K562 (cell line): ENCODE data around the gene NTRK2. TPM values are rescaled to one million over a fixed set of nuclear protein-coding genes. Genes with fewer than 3 reads are reported as not detected.

ENCODE experiments used
- ATAC-seq: fragments of 200-7000 bp; cut with Tn5 transposase; 3 replicates; pipeline ENCODE4 v1.9.1; 2020; ENCODE audit warnings: moderate library complexity
- BruUV-seq: library from RNA; stranded (reverse); fragments of 400-500 nt; replicated peaks from 2 replicates; lab custom pipeline; 2021; lab: Mats Ljungman, UMichigan
- CTCF ChIA-PET: fragments of 300-600 bp; formaldehyde crosslinking; extraction: SDS; loops from one replicate; lab custom pipeline; 2021; ENCODE audit warnings: low intra/inter-chr PET ratio; lab: Yijun Ruan, JAX
- POLR2A ChIA-PET: fragments of 300-600, 350-650 bp; sonication (Branson Sonifier 250); formaldehyde crosslinking; extraction: SDS; loops from one replicate; lab custom pipeline; 2021; ENCODE audit warnings: antibody characterized with exemption, inconsistent platforms; lab: Yijun Ruan, JAX
- DNase-seq, 4 experiments: peaks; one replicate each; pipeline versions ENCODE4 v3.0.0 to v3.0.0-alpha.2; 2011 to 2018; ENCODE audit warnings: low spot score in 3 of 4, mixed read lengths in 3 of 4; ENCODE audit errors: extremely low read depth in 1 of 4
- FAIRE-seq: peaks from 2 replicates; lab custom pipeline; 2011; peaks lifted over from hg19 to GRCh38; lab: Jason Lieb, UNC
- H2AFZ ChIP-seq: 2 replicates; pipeline ENCODE4 v1.6.0; 2011; ENCODE audit warnings: low read depth, low read length, control low read depth, inconsistent platforms
- H3K27ac ChIP-seq: fragments of 200-600 bp; 3 replicates; pipeline ENCODE4 v1.8.0; 2011; ENCODE audit warnings: low read depth, mild to moderate bottlenecking, control low read depth, inconsistent platforms, low read length, moderate library complexity, mixed read lengths; ENCODE audit errors: extremely low read depth
- H3K27me3 ChIP-seq, 2 experiments: fragments of 300-600 bp in 1 of 2; 2 replicates in 1 of 2; 3 replicates in 1 of 2; pipeline versions ENCODE4 v1.6.0 to v1.8.0; 2011; ENCODE audit warnings: inconsistent platforms in 2 of 2, low read length in 2 of 2, mild to moderate bottlenecking in 1 of 2, mixed read lengths in 1 of 2, moderate library complexity in 1 of 2; ENCODE audit not compliant: control insufficient read depth in 2 of 2, insufficient read depth in 2 of 2
- H3K36me3 ChIP-seq: fragments of 300-600 bp; 3 replicates; pipeline ENCODE4 v1.8.0; 2011; ENCODE audit warnings: mild to moderate bottlenecking, low read length, inconsistent platforms; ENCODE audit not compliant: control insufficient read depth, insufficient read depth
- H3K4me1 ChIP-seq, 2 experiments: fragments of 200-600 bp in 1 of 2; replicated peaks in 1 of 2; 2 replicates in 1 of 2; 3 replicates in 1 of 2; pipeline versions ENCODE4 v1.5.1 to v1.8.0; 2011; ENCODE audit warnings: inconsistent platforms in 2 of 2, low read length in 2 of 2, mild to moderate bottlenecking in 1 of 2, mixed read lengths in 1 of 2, moderate library complexity in 1 of 2; ENCODE audit not compliant: control insufficient read depth in 2 of 2, insufficient read depth in 2 of 2
- H3K4me2 ChIP-seq: 2 replicates; pipeline ENCODE4 v1.6.1; 2011; ENCODE audit warnings: low read length, control low read depth, inconsistent platforms, mixed read lengths; ENCODE audit not compliant: insufficient read depth
- H3K4me3 ChIP-seq: fragments of 200-600 bp; sonication (generic), shearing (Covaris generic); 2 replicates; pipeline ENCODE4 v1.5.1; 2016; ENCODE audit warnings: control low read depth, inconsistent platforms
- H3K79me2 ChIP-seq: fragments of 200-600 bp; 3 replicates; pipeline ENCODE4 v1.8.0; 2011; ENCODE audit warnings: low read length, inconsistent platforms; ENCODE audit not compliant: control insufficient read depth, insufficient read depth
- H3K9ac ChIP-seq, 2 experiments: 2 replicates each; pipeline versions ENCODE4 v1.6.0 to v1.6.1; 2011; ENCODE audit warnings: low read depth in 2 of 2, low read length in 2 of 2, control low read depth in 1 of 2, inconsistent platforms in 1 of 2, mild to moderate bottlenecking in 1 of 2, mixed read lengths in 1 of 2; ENCODE audit not compliant: insufficient read depth in 1 of 2
- H3K9me1 ChIP-seq: one replicate; pipeline ENCODE4 v1.6.0; 2011; ENCODE audit warnings: inconsistent platforms, mild to moderate bottlenecking, low read length, moderate library complexity; ENCODE audit not compliant: control insufficient read depth, insufficient read depth
- H3K9me3 ChIP-seq: replicated peaks from 2 replicates; pipeline ENCODE4 v1.5.1; 2011; ENCODE audit warnings: low read depth, low read length, inconsistent platforms; ENCODE audit not compliant: control insufficient read depth, insufficient read depth
- H4K20me1 ChIP-seq: replicated peaks from 2 replicates; pipeline ENCODE4 v1.6.1; 2011; ENCODE audit warnings: low read length, inconsistent platforms, mixed read lengths; ENCODE audit not compliant: control insufficient read depth, insufficient read depth
- HDAC3 ChIP-seq: fragments of 450-650 bp; IDR thresholded peaks from 2 replicates; pipeline ENCODE4 v1.6.1; 2018; ENCODE audit warnings: borderline replicate concordance, mild to moderate bottlenecking, moderate library complexity; ENCODE audit not compliant: partially characterized antibody
- KAT8 ChIP-seq: fragments of 450-650 bp; IDR thresholded peaks from 2 replicates; pipeline ENCODE4 v1.6.1; 2016; ENCODE audit warnings: low read depth, mild to moderate bottlenecking
- POLR2B ChIP-seq: fragments of 450-650 bp; IDR thresholded peaks from 2 replicates; pipeline ENCODE4 v1.6.1; 2018; ENCODE audit warnings: low read depth; ENCODE audit not compliant: partially characterized antibody
- PTBP1 ChIP-seq: fragments of 200-400 bp; formaldehyde crosslinking; IDR thresholded peaks from 2 replicates; pipeline ENCODE4 v1.6.1; 2017; ENCODE audit warnings: low read depth, low read length
- TEAD1 ChIP-seq, 2 experiments: fragments of 450-650 bp in 1 of 2; sonication (generic) in 1 of 2; formaldehyde crosslinking; IDR thresholded peaks; 2 replicates each; pipeline versions ENCODE4 v1.4.0 to v1.8.0; 2020 to 2022; ENCODE audit warnings: mild to moderate bottlenecking in 2 of 2, missing genetic modification reagents in 1 of 2
- TEAD2 ChIP-seq: fragments of 450-650 bp; IDR thresholded peaks from 2 replicates; pipeline ENCODE4 v1.6.1; 2016; ENCODE audit warnings: missing genetic modification characterization, control low read depth, missing compliant biosample characterization
- ZBTB12 ChIP-seq: fragments of 250-450 bp; sonication (Bioruptor Pico); IDR thresholded peaks from 2 replicates; pipeline ENCODE4 v1.4.0; 2020
- ZNF143 ChIP-seq: sonication (generic); formaldehyde crosslinking; IDR thresholded peaks from 2 replicates; pipeline ENCODE4 v1.9.0; 2022; ENCODE audit warnings: mild to moderate bottlenecking, missing genetic modification reagents
- ZNF395 ChIP-seq: fragments of 200-800 bp; sonication (Bioruptor generic); IDR thresholded peaks from 2 replicates; pipeline ENCODE4 v1.6.1; 2017; ENCODE audit warnings: missing genetic modification characterization, missing compliant biosample characterization
- ZNF431 ChIP-seq: sonication (generic); formaldehyde crosslinking; IDR thresholded peaks from 2 replicates; pipeline ENCODE4 v1.8.0; 2022; ENCODE audit warnings: mild to moderate bottlenecking, missing genetic modification reagents
- ZNF639 ChIP-seq, 2 experiments: fragments of 200-800 bp in 1 of 2; sonication (Bioruptor generic) in 1 of 2; sonication (generic) in 1 of 2; formaldehyde crosslinking in 1 of 2; IDR thresholded peaks in 1 of 2; conservative IDR thresholded peaks in 1 of 2; 2 replicates each; pipeline versions ENCODE4 v1.5.0 to v1.6.1; 2016 to 2020; ENCODE audit warnings: missing compliant biosample characterization in 1 of 2, missing genetic modification characterization in 1 of 2, missing genetic modification reagents in 1 of 2
- WGBS: fragments of 100-300 bp; shearing (Covaris generic); methylation state at CpG from one replicate; pipeline ENCODE4 v1.1.6; 2016; ENCODE audit warnings: low coverage, mixed read lengths; ENCODE audit not compliant: insufficient coverage; ENCODE audit errors: missing lambda C conversion rate; 5-methylcytosine and 5-hydroxymethylcytosine counted together
- in situ Hi-C: fragments of 300-500 bp; cut with MboI; formaldehyde crosslinking; loops from 4 replicates; pipeline ENCODE4 v1.15.0; 2018; ENCODE audit warnings: inconsistent platforms, mixed read lengths
- intact Hi-C: fragments of 100-400 bp; cut with micrococcal nuclease; formaldehyde crosslinking; loops from 2 replicates; pipeline ENCODE4 v1.14.2; 2022
- polyA plus RNA-seq, 8 experiments: library from polyadenylated mRNA; depleted of rRNA in 4 of 8; stranded (reverse) in 5 of 8; unstranded in 3 of 8; fragments of >200 nt; fragmentation: Nextera tagmentation in 2 of 8; fragmentation: Illumina TruSeq in 1 of 8; extraction: Ambion mirVana in 2 of 8; extraction: Trizol in 1 of 8; gene quantifications; 2 replicates each; pipeline versions ENCODE4 v1.2.1 to v1.2.3, GENCODE V29; 2011 to 2014; ENCODE audit warnings: inconsistent platforms in 1 of 8, missing spikeins in 1 of 8
- total RNA-seq, 7 experiments: library from RNA; depleted of rRNA in 6 of 7; stranded (reverse); fragments of >200 nt in 6 of 7; fragmentation: Illumina TruSeq in 2 of 7; extraction: Trizol in 2 of 7; gene quantifications; 2 replicates each; pipeline versions ENCODE4 v1.2.1 to v1.2.3, GENCODE V29; 2011 to 2021; ENCODE audit warnings: low replicate concordance in 1 of 7

The NTRK2 gene
- total and polyA plus RNA-seq, 9 of the 15 experiments (the other 6 are each of a cell fraction or from before 2014, with no cell fraction given): not detected

GRCh38 chr9:84932915-84933527 is 263.5 kb downstream of the NTRK2 start:
- no peaks in the 10 kb centered on the region for H3K4me1 ChIP-seq
- H3K79me2 ChIP-seq: no peaks in the 10 kb centered on the region
- H3K27me3 ChIP-seq: no peaks in the 10 kb centered on the region
- H3K27ac ChIP-seq: no peak overlapping the region
- ChIA-PET POLR2A (interaction anchor here (0.6 kb wide), 1 partner anchor 474 kb away, joined by 3 read pairs; no protein-coding TSS in a partner anchor), CTCF (no interaction called here)
- no peaks in the 10 kb centered on the region for H4K20me1 ChIP-seq
- intact Hi-C loops: no loop called here
- DNase-seq: no peak
- H2AFZ ChIP-seq: no peak overlapping the region
- TF ChIP-seq ZNF431 (CRISPR knock-in tag): no peak
- TF ChIP-seq POLR2B: no peak
- peak in 1 of 2 experiments; percentile 74; a peak in 1 of 4 replicates for TF ChIP-seq TEAD1 (CRISPR knock-in tag; IDR thresholded peaks at IDR 0.05)
- no peak for TF ChIP-seq ZNF639 (CRISPR knock-in tag; conservative IDR thresholded peaks at IDR 0.05 in 1 of 2, IDR thresholded peaks at IDR 0.05 in 1 of 2)
- no peak for TF ChIP-seq PTBP1
- no peak for TF ChIP-seq ZNF395
- TF ChIP-seq TEAD2: peak; percentile 78; the same call in 1 of the 2 replicates
- TF ChIP-seq ZBTB12 (CRISPR knock-in tag): no peak
- TF ChIP-seq HDAC3: no peak
- TF ChIP-seq ZNF143 (CRISPR knock-in tag): no peak
- no peak for TF ChIP-seq KAT8
- 0% methylated on average over 6 of the region's 6 CpGs for WGBS
- BruUV-seq: no TSS peak
- no peak overlapping the region for H3K9ac ChIP-seq
- H3K4me2 ChIP-seq: no peak overlapping the region
- no peak for ATAC-seq
- no peaks in the 10 kb centered on the region for H3K9me1 ChIP-seq
- no peak overlapping the region for H3K4me3 ChIP-seq
- H3K36me3 ChIP-seq: no peaks in the 10 kb centered on the region
- no peaks in the 10 kb centered on the region for H3K9me3 ChIP-seq
- in situ Hi-C loops: no loop called here
- no peak for FAIRE-seq
